Measurements from ENCODE around the gene USP32. TPM values are rescaled to one million over a fixed set of nuclear protein-coding genes. Genes with fewer than 3 reads are reported as not detected.
A peak's percentile ranks its signal among the peaks of the same experiment; 100 is the strongest.

USP32 gene
- total RNA-seq, 1 donor: 59.1 TPM

DNA sequence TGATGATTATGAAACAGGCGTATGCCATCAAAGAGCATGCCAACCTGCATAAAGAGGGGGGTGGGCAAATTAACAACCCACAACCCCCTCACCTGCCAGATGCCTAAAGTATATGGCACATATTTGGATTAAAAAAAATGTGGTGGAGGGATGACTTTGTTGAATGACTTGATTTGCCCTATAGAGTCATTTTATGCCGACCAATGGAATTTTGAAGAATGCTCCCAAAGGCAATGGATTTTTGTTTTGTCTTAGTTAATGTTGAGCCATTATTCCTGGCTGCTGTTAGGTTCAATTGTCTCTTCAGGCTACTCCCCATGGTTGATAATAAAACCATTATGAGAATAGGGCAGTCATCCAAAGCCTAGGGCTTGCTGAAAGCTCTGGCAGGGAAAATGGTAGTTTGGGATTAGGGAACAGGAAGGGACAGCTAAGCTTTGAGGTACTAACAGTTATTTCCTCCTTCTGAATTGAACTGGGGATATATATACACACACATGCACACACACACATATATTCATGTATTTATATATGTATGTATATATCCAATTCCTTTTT, 24.5 kb upstream of the USP32 start:
- TF ChIP-seq, protein P1, sequence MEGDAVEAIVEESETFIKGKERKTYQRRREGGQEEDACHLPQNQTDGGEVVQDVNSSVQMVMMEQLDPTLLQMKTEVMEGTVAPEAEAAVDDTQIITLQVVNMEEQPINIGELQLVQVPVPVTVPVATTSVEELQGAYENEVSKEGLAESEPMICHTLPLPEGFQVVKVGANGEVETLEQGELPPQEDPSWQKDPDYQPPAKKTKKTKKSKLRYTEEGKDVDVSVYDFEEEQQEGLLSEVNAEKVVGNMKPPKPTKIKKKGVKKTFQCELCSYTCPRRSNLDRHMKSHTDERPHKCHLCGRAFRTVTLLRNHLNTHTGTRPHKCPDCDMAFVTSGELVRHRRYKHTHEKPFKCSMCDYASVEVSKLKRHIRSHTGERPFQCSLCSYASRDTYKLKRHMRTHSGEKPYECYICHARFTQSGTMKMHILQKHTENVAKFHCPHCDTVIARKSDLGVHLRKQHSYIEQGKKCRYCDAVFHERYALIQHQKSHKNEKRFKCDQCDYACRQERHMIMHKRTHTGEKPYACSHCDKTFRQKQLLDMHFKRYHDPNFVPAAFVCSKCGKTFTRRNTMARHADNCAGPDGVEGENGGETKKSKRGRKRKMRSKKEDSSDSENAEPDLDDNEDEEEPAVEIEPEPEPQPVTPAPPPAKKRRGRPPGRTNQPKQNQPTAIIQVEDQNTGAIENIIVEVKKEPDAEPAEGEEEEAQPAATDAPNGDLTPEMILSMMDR (IDR thresholded peaks at IDR 0.05; ENCODE audit: insufficient read depth, low read length): no peak
- peak; percentile 74 for DNase-seq (ENCODE audit: low read depth)
- H3K4me3 ChIP-seq (ENCODE audit: low read depth, low read length): no peak overlapping the region

DNA sequence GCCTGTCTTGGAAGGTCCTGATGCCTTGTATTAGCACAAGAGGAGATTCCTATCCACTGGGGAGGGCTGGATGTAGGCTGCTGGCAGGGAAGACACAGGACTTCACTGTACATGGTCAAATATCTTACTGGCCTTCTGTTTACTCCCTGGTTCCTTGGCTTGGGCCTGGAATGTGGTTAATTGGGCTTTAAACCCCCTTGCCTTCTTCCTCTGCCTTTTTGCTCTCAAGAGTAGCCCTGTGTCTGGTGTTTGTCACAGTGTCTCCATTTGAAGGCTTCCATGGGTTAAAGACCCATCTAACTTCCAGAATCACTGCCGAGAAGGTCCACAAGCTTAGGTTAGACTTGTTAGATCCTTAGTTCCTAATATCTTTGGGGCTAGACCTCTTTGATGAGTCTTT, 23.2 kb upstream of the USP32 start:
- DNase-seq (ENCODE audit: low read depth): no peak
- no peak overlapping the region for H3K4me3 ChIP-seq (ENCODE audit: low read depth, low read length)
- TF ChIP-seq, protein P1 (IDR thresholded peaks at IDR 0.05; ENCODE audit: insufficient read depth, low read length): no peak

DNA sequence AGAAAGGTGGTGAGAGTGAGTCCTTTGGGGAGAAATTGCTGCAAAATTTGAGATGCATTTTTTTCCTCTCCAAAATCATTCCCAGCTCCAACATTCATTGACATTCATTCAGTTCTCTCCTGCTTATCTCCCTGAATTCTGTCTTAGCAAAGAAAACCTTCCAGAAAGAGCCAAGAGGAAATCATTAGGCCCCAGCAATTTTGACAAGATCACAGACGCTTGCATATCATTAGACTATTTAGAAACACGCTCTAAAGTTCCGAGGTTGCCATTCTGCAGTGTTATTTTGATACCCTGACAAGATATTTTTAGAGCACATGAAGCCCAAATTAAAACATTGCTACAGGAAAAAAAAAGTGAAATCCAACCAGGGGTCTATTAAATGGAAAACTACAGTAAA, 20.8 kb upstream of the USP32 start:
- no peak for DNase-seq (ENCODE audit: low read depth)
- TF ChIP-seq, protein P1 (IDR thresholded peaks at IDR 0.05; ENCODE audit: insufficient read depth, low read length): no peak
- no peak overlapping the region for H3K4me3 ChIP-seq (ENCODE audit: low read depth, low read length)

DNA sequence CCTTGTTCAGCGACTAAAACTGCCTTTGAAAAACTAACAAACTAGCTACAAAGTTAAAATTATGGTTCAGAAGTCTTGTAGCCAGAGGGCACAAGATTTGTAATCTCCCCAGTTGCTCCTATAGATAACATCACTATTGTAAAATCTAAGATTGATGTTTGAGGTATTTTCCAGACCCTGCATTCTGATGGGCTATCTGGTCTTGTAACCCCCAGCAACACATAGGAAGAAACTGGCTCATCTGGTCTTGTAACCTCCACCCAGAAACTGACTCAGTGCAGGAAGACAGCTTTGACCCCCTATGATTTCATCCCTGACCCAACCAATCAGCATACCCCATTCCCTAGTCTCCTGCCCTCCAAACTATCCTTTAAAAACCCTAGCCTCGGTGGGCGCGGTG, 18.1 kb upstream of the USP32 start:
- TF ChIP-seq, protein P1 (IDR thresholded peaks at IDR 0.05; ENCODE audit: insufficient read depth, low read length): no peak
- no peak for DNase-seq (ENCODE audit: low read depth)
- H3K4me3 ChIP-seq (ENCODE audit: low read depth, low read length): no peak overlapping the region

DNA sequence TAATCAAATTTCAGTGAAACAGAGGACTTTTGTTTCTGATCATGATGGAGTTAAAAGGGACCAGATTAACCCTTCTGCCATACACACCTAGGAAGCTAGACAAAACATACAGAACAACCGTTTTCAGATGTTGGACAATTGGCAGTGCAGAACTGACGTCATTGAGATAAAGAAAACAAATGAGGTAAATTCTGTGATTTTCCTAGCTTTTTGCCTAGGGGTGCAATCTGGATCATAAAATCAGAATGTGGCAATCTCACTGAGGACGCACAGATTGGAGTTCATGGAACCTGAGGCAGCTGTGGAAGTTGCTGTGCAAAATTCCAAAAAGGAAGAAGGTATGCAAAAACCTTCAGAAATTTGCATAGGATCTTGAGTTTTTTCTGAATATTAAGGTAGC, 15.0 kb upstream of the USP32 start:
- TF ChIP-seq, protein P1 (IDR thresholded peaks at IDR 0.05; ENCODE audit: insufficient read depth, low read length): no peak
- H3K4me3 ChIP-seq (ENCODE audit: low read depth, low read length): no peak overlapping the region
- no peak for DNase-seq (ENCODE audit: low read depth)

DNA sequence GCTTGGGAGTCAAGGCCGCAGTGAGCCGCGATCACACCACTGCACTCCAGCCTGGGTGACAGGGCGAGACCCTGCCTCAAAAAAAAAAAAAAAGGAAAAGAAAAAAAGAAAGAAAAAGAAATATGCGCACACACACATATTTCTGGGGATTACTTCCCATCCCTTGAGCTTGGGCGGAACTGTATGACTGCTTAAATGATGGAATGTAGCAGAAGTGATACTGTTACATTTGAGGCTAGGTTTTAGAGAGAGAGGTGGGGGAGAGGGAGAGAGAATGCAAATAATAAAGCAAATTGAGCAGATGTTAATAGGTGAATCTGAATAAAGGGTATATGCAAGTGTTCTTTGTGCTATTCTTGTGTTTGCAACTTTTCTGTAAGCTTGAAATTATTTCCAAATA, 12.0 kb upstream of the USP32 start:
- TF ChIP-seq, protein P1 (IDR thresholded peaks at IDR 0.05; ENCODE audit: insufficient read depth, low read length): no peak
- no peak for DNase-seq (ENCODE audit: low read depth)
- no peak overlapping the region for H3K4me3 ChIP-seq (ENCODE audit: low read depth, low read length)

DNA sequence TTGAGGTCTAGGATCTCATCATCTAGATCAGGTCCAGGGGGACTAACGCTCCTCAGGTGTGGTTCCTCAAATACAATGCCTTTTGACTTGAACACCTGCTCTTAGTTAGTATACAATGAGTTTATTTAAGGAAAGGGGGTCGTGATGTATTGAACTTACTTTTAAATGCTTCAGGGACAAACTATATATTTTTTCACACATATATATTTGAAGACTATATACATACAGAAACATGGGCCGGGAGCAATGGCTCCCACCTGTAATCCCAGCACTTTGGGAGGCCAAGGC, 11.5 kb upstream of the USP32 start:
- DNase-seq (ENCODE audit: low read depth): no peak
- H3K4me3 ChIP-seq (ENCODE audit: low read depth, low read length): no peak overlapping the region
- TF ChIP-seq, protein P1 (IDR thresholded peaks at IDR 0.05; ENCODE audit: insufficient read depth, low read length): no peak
